ENCODE measurements around the gene MAGEA4.
"Not testable (repeated sequence)": the region's sequence is repeated elsewhere in the genome, so short reads cannot be mapped to it uniquely, and the experiment has no call there.

The MAGEA4 gene

DNA sequence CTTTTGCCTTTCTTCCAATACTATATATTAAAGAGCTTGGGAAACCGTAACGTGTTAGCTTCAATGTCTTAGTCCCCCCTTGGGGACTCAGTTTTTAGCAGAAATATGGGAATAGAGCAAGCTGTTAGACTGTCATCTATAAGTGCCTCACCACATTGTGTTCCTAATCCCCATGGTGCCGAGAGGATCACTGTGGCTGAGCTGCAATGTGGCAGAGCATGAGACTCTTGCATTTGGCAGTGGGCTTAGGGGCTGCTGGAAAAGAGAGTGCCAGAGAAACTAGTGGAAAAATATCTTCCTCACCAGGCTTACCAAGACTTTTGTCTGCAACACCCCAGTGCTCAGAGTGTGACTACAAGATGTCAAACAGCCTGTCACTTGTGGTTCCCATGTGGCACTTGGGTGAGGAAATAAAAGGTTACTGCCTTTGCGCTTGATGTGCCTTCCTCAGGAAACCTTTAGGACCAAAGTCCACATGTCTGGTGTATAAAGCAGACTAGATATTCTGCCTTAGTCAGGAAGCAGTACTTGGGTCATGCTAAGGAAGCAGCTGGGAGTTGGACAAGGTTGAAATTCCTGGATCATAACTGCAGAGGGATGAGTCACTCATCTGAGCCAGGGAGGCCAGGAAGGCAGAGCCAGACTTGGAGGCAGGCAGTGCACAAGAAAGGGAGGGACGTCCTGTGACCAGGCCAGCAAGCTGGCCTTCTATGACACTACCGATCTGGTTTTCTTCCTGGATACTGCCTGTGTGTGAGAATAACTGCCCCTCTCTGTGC, 9.7 kb upstream of the MAGEA4 start:
- Histone ChIP-seq H3K9me3 (ENCODE audit: control insufficient read depth, low read length) (peaks cover 4% of the 10 kb centered on the region), H3K4me2 (ENCODE audit: low read length, poor library complexity, severe bottlenecking) (no peak overlapping the region), H3K23ac (ENCODE audit: low read length in 2 of 2) (no peak overlapping the region), H3K36me3 (ENCODE audit: control insufficient read depth in 1 of 2, insufficient read depth in 2 of 2, low read depth in 1 of 2, low read length in 2 of 2) (no peaks in the 10 kb centered on the region), H3K27me3 (ENCODE audit: control insufficient read depth in 1 of 2, insufficient read depth in 1 of 2, low read length in 2 of 2) (no peaks in the 10 kb centered on the region), H2BK15ac (ENCODE audit: low read depth, poor library complexity, severe bottlenecking) (no peak overlapping the region), H3K14ac (ENCODE audit: low read length in 2 of 2) (no peak overlapping the region), H3K4me3 (ENCODE audit: insufficient read depth in 1 of 2, low read depth in 1 of 2, low read length in 2 of 2) (no peak overlapping the region), H4K8ac (ENCODE audit: low read length) (no peak overlapping the region), H3K79me1 (replicated peaks; ENCODE audit: low read length, poor library complexity, severe bottlenecking) (no peaks in the 10 kb centered on the region), H3K18ac (ENCODE audit: low read depth in 1 of 2, low read length in 2 of 2) (no peak overlapping the region), H3K9ac (ENCODE audit: low read length) (no peak overlapping the region), H4K91ac (ENCODE audit: low read length) (no peak overlapping the region), H2AK5ac (ENCODE audit: low read length, severe bottlenecking) (no peak overlapping the region), H2BK5ac (ENCODE audit: low read depth, low read length, poor library complexity, severe bottlenecking) (no peak overlapping the region), H2AFZ (ENCODE audit: low read depth, low read length) (no peak overlapping the region), H3K4me1 (ENCODE audit: control insufficient read depth, insufficient read depth, low read depth, low read length) (peaks cover 1% of the 10 kb centered on the region), H3K4ac (ENCODE audit: low read depth in 1 of 2, low read length in 2 of 2) (no peak overlapping the region), H2BK12ac (ENCODE audit: low read length in 2 of 2) (no peak overlapping the region), H2BK120ac (ENCODE audit: low read depth, low read length) (no peak overlapping the region), H3K27ac (ENCODE audit: low read length, poor library complexity, severe bottlenecking) (peak overlapping the region; percentile 38)
- peak; percentile 61 for DNase-seq
- WGBS: 52% methylated on average over 5 of the region's 6 CpGs

DNA sequence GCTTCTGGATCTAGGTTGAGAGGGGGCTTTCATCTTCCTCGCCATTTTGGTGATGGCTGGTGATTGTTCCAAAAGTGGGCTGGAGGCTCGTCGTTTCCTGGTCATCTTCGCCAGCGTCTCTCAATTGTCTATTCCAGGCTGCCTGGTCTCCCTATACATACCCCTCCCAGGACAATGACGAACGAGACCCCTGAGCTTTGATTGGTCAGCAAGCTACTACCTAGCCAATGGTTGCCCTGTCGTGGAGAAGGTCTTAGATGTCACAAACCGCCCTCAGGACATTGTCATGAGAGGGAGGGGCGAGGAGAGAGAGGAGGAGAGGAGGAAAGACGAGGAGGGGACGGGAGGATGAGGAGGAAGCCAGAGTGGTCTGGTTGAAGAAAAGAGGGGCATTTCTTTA, 7.7 kb upstream of the MAGEA4 start:
- H3K4me1 ChIP-seq (ENCODE audit: control insufficient read depth, insufficient read depth, low read depth, low read length): peaks cover 1% of the 10 kb centered on the region
- no peak overlapping the region for H2BK5ac ChIP-seq (ENCODE audit: low read depth, low read length, poor library complexity, severe bottlenecking)
- H2BK120ac ChIP-seq (ENCODE audit: low read depth, low read length): no peak overlapping the region
- no peak overlapping the region for H2BK12ac ChIP-seq (ENCODE audit: low read length in 2 of 2)
- no peak overlapping the region for H3K18ac ChIP-seq (ENCODE audit: low read depth in 1 of 2, low read length in 2 of 2)
- no peak overlapping the region for H2AFZ ChIP-seq (ENCODE audit: low read depth, low read length)
- no peak overlapping the region for H2BK15ac ChIP-seq (ENCODE audit: low read depth, poor library complexity, severe bottlenecking)
- H3K79me1 ChIP-seq (replicated peaks; ENCODE audit: low read length, poor library complexity, severe bottlenecking): no peaks in the 10 kb centered on the region
- H3K9me3 ChIP-seq (ENCODE audit: control insufficient read depth, low read length): peaks cover 4% of the 10 kb centered on the region
- no peak overlapping the region for H4K91ac ChIP-seq (ENCODE audit: low read length)
- H3K27me3 ChIP-seq (ENCODE audit: control insufficient read depth in 1 of 2, insufficient read depth in 1 of 2, low read length in 2 of 2): no peaks in the 10 kb centered on the region
- H3K27ac ChIP-seq (ENCODE audit: low read length, poor library complexity, severe bottlenecking): no peak overlapping the region
- H3K4me3 ChIP-seq (ENCODE audit: insufficient read depth in 1 of 2, low read depth in 1 of 2, low read length in 2 of 2): no peak overlapping the region
- no peak overlapping the region for H3K14ac ChIP-seq (ENCODE audit: low read length in 2 of 2)
- no peak overlapping the region for H3K23ac ChIP-seq (ENCODE audit: low read length in 2 of 2)
- H3K4me2 ChIP-seq (ENCODE audit: low read length, poor library complexity, severe bottlenecking): no peak overlapping the region
- DNase-seq: no peak
- H3K4ac ChIP-seq (ENCODE audit: low read depth in 1 of 2, low read length in 2 of 2): no peak overlapping the region
- no peak overlapping the region for H4K8ac ChIP-seq (ENCODE audit: low read length)
- no peak overlapping the region for H3K9ac ChIP-seq (ENCODE audit: low read length)
- no peak overlapping the region for H2AK5ac ChIP-seq (ENCODE audit: low read length, severe bottlenecking)
- WGBS: 98% methylated on average over 8 of the region's 12 CpGs
- H3K36me3 ChIP-seq (ENCODE audit: control insufficient read depth in 1 of 2, insufficient read depth in 2 of 2, low read depth in 1 of 2, low read length in 2 of 2): no peaks in the 10 kb centered on the region

DNA sequence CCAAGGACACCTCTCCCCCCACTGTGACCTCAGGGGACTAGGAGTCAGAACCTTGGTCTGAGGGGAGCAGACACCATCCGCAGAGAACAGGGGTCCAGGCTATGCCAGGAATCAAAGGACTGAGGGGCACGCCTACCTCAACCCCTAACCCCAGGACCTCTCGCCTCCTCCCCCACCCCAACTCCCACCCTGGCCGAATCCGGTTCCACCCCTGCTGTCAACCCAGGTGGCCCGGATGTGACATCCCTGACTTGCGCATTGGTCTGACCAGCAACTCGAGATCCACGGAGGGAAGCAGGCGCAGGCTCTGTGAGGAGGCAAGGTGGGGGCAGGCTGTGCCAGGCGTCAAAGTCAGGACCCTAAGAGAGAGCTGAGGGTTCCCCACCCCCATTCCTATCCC, 468 bp upstream of the MAGEA4 start:
- Histone ChIP-seq H3K27ac (ENCODE audit: low read length, poor library complexity, severe bottlenecking) (no peak overlapping the region), H3K18ac (ENCODE audit: low read depth in 1 of 2, low read length in 2 of 2) (no peak overlapping the region), H3K4me2 (ENCODE audit: low read length, poor library complexity, severe bottlenecking) (no peak overlapping the region), H3K4ac (ENCODE audit: low read depth in 1 of 2, low read length in 2 of 2) (no peak overlapping the region), H2BK15ac (ENCODE audit: low read depth, poor library complexity, severe bottlenecking) (no peak overlapping the region), H3K79me1 (replicated peaks; ENCODE audit: low read length, poor library complexity, severe bottlenecking) (no peaks in the 10 kb centered on the region), H4K91ac (ENCODE audit: low read length) (no peak overlapping the region), H3K9me3 (ENCODE audit: control insufficient read depth, low read length) (no peaks in the 10 kb centered on the region), H2AFZ (ENCODE audit: low read depth, low read length) (no peak overlapping the region), H2AK5ac (ENCODE audit: low read length, severe bottlenecking) (no peak overlapping the region), H2BK5ac (ENCODE audit: low read depth, low read length, poor library complexity, severe bottlenecking) (no peak overlapping the region), H4K8ac (ENCODE audit: low read length) (no peak overlapping the region), H3K23ac (ENCODE audit: low read length in 2 of 2) (no peak overlapping the region), H3K4me3 (ENCODE audit: insufficient read depth in 1 of 2, low read depth in 1 of 2, low read length in 2 of 2) (no peak overlapping the region), H3K4me1 (ENCODE audit: control insufficient read depth, insufficient read depth, low read depth, low read length) (no peaks in the 10 kb centered on the region), H2BK12ac (ENCODE audit: low read length in 2 of 2) (no peak overlapping the region), H3K27me3 (ENCODE audit: control insufficient read depth in 1 of 2, insufficient read depth in 1 of 2, low read length in 2 of 2) (no peaks in the 10 kb centered on the region), H3K14ac (ENCODE audit: low read length in 2 of 2) (no peak overlapping the region), H3K36me3 (ENCODE audit: control insufficient read depth in 1 of 2, insufficient read depth in 2 of 2, low read depth in 1 of 2, low read length in 2 of 2) (no peaks in the 10 kb centered on the region), H3K9ac (ENCODE audit: low read length) (no peak overlapping the region), H2BK120ac (ENCODE audit: low read depth, low read length) (no peak overlapping the region)
- no peak for DNase-seq
- 90% methylated on average over 6 of the region's 11 CpGs for WGBS

DNA sequence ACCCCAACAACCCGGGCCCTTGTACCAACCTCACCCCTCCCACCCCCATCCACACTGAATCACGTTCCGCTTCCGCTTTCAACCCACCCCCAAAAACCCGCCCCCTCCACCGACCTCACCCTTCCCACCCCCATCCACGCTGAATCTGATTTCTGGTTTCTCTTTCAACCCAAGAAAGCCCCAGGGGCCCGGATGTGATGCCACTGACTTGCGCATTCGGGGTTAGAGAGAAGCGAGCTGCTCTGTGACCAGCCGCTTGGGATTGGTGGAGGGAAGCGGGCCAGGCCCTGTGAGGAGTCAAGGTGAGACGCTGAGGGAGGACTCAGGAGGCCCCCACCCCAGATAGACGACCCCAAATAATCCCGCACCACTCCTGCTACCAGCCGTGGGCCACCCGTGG, 6.0 kb downstream of the MAGEA4 start:
- not testable (repeated sequence) for H3K4me2 ChIP-seq (ENCODE audit: low read length, poor library complexity, severe bottlenecking); H2BK120ac ChIP-seq (ENCODE audit: low read depth, low read length); H2BK5ac ChIP-seq (ENCODE audit: low read depth, low read length, poor library complexity, severe bottlenecking); H3K4me1 ChIP-seq (ENCODE audit: control insufficient read depth, insufficient read depth, low read depth, low read length); H2BK15ac ChIP-seq (ENCODE audit: low read depth, poor library complexity, severe bottlenecking); H3K9ac ChIP-seq (ENCODE audit: low read length); H3K27me3 ChIP-seq (ENCODE audit: control insufficient read depth in 1 of 2, insufficient read depth in 1 of 2, low read length in 2 of 2); H4K91ac ChIP-seq (ENCODE audit: low read length); DNase-seq; H3K27ac ChIP-seq (ENCODE audit: low read length, poor library complexity, severe bottlenecking); H3K18ac ChIP-seq (ENCODE audit: low read depth in 1 of 2, low read length in 2 of 2); H4K8ac ChIP-seq (ENCODE audit: low read length); H2AFZ ChIP-seq (ENCODE audit: low read depth, low read length); H3K23ac ChIP-seq (ENCODE audit: low read length in 2 of 2); H3K4ac ChIP-seq (ENCODE audit: low read depth in 1 of 2, low read length in 2 of 2); H2BK12ac ChIP-seq (ENCODE audit: low read length in 2 of 2); H3K9me3 ChIP-seq (ENCODE audit: control insufficient read depth, low read length); H3K36me3 ChIP-seq (ENCODE audit: control insufficient read depth in 1 of 2, insufficient read depth in 2 of 2, low read depth in 1 of 2, low read length in 2 of 2); H3K14ac ChIP-seq (ENCODE audit: low read length in 2 of 2); H2AK5ac ChIP-seq (ENCODE audit: low read length, severe bottlenecking); H3K4me3 ChIP-seq (ENCODE audit: insufficient read depth in 1 of 2, low read depth in 1 of 2, low read length in 2 of 2); H3K79me1 ChIP-seq (replicated peaks; ENCODE audit: low read length, poor library complexity, severe bottlenecking)
- 95% methylated on average over 4 of the region's 18 CpGs for WGBS
